GM12878 (cell line): ENCODE results near the gene MLXIPL. TPM values are rescaled to one million over a fixed set of nuclear protein-coding genes. Genes with fewer than 3 reads are reported as not detected.
A peak's percentile ranks its signal among the peaks of the same experiment; 100 is the strongest.

Experiments
- ATF7 ChIP-seq: fragments of 450-650 bp; IDR thresholded peaks from 2 replicates; pipeline ENCODE4 v1.6.1; 2016; ENCODE audit warnings: low read depth, mild to moderate bottlenecking
- BMI1 ChIP-seq: fragments of 450-650 bp; IDR thresholded peaks from 2 replicates; pipeline ENCODE4 v1.6.1; 2016; ENCODE audit warnings: mild to moderate bottlenecking, moderate library complexity, borderline replicate concordance
- BRCA1 ChIP-seq: IDR thresholded peaks from 2 replicates; pipeline ENCODE4 v1.6.1; 2011; ENCODE audit warnings: low read depth, low read length, improper control_type of control experiment
- CBFB ChIP-seq: IDR thresholded peaks from 2 replicates; pipeline ENCODE4 v1.6.1; 2016; ENCODE audit warnings: antibody characterized with exemption, low read depth
- CHD1 ChIP-seq: IDR thresholded peaks from 2 replicates; pipeline ENCODE4 v1.6.1; 2012; ENCODE audit warnings: low read depth, low read length, improper control_type of control experiment
- DPF2 ChIP-seq: fragments of 450-650 bp; IDR thresholded peaks from 2 replicates; pipeline ENCODE4 v1.6.1; 2017; ENCODE audit warnings: mild to moderate bottlenecking
- ESRRA ChIP-seq: IDR thresholded peaks from 2 replicates; pipeline ENCODE4 v1.6.1; 2012; ENCODE audit warnings: mild to moderate bottlenecking, low read length, improper control_type of control experiment
- FOXM1 ChIP-seq: IDR thresholded peaks from 2 replicates; pipeline ENCODE4 v1.6.1; 2012; ENCODE audit warnings: low read depth, mild to moderate bottlenecking, inconsistent platforms, low read length, moderate library complexity
- LARP7 ChIP-seq: fragments of 450-650 bp; IDR thresholded peaks from 2 replicates; pipeline ENCODE4 v1.6.1; 2017; ENCODE audit warnings: mild to moderate bottlenecking
- NFIC ChIP-seq: IDR thresholded peaks from 2 replicates; pipeline ENCODE4 v1.6.1; 2012; ENCODE audit warnings: low read depth, mild to moderate bottlenecking, inconsistent platforms, low read length, moderate library complexity
- NFXL1 ChIP-seq: fragments of 450-650 bp; IDR thresholded peaks from 2 replicates; pipeline ENCODE4 v1.6.1; 2017; ENCODE audit warnings: antibody characterized with exemption, mild to moderate bottlenecking, borderline replicate concordance
- NFYB ChIP-seq: IDR thresholded peaks from 2 replicates; pipeline ENCODE4 v1.6.1; 2011; ENCODE audit warnings: low read depth, mild to moderate bottlenecking, low read length, improper control_type of control experiment, moderate library complexity; ENCODE audit not compliant: insufficient read depth
- POU2F2 ChIP-seq: IDR thresholded peaks from 3 replicates; pipeline ENCODE4 v1.6.1; 2011; ENCODE audit warnings: low read depth, mild to moderate bottlenecking, low read length, borderline replicate concordance
- RAD21 ChIP-seq: IDR thresholded peaks from 2 replicates; pipeline ENCODE4 v1.6.1; 2011; ENCODE audit warnings: mild to moderate bottlenecking, low read depth, low read length, moderate library complexity; ENCODE audit not compliant: insufficient read depth
- RAD51 ChIP-seq: fragments of 450-650 bp; IDR thresholded peaks from 2 replicates; pipeline ENCODE4 v1.6.1; 2016; ENCODE audit warnings: moderate library complexity, mild to moderate bottlenecking, inconsistent platforms
- RELA ChIP-seq: fragments of 450-650 bp; IDR thresholded peaks from 2 replicates; pipeline ENCODE4 v1.8.0; 2014; ENCODE audit warnings: borderline replicate concordance; ENCODE audit not compliant: partially characterized antibody
- SMARCA5 ChIP-seq: fragments of 450-650 bp; IDR thresholded peaks from 2 replicates; pipeline ENCODE4 v1.6.1; 2017; ENCODE audit warnings: mild to moderate bottlenecking
- SREBF2 ChIP-seq: IDR thresholded peaks from 2 replicates; pipeline ENCODE4 v1.6.1; 2012; ENCODE audit warnings: mild to moderate bottlenecking, low read length
- TAF1 ChIP-seq: IDR thresholded peaks from 2 replicates; pipeline ENCODE4 v1.6.1; 2011; ENCODE audit warnings: mild to moderate bottlenecking, low read depth, low read length, borderline replicate concordance
- TCF3 ChIP-seq: IDR thresholded peaks from 2 replicates; pipeline ENCODE4 v1.6.1; 2012; ENCODE audit warnings: low read depth, mild to moderate bottlenecking, low read length, borderline replicate concordance; ENCODE audit not compliant: insufficient read depth
- ZSCAN29 ChIP-seq: fragments of 450-650 bp; IDR thresholded peaks from 2 replicates; pipeline ENCODE4 v1.6.1; 2017; ENCODE audit warnings: mild to moderate bottlenecking, moderate library complexity
- polyA plus RNA-seq, 11 experiments: library from polyadenylated mRNA; depleted of rRNA in 4 of 11; unstranded in 6 of 11; stranded (reverse) in 5 of 11; fragments of >200 nt; fragmentation: Nextera tagmentation in 4 of 11; fragmentation: Illumina TruSeq in 1 of 11; extraction: Ambion mirVana in 4 of 11; extraction: Trizol in 1 of 11; gene quantifications; 1 replicate in 1 of 11; 2 replicates in 10 of 11; pipeline versions ENCODE4 v1.2.1 to v1.2.3, GENCODE V29; 2011 to 2016; ENCODE audit warnings: inconsistent platforms in 2 of 11, missing spikeins in 2 of 11, low read depth in 1 of 11
- total RNA-seq, 4 experiments: library from RNA; depleted of rRNA in 3 of 4; stranded (reverse); fragments of >200 nt in 3 of 4; fragmentation: Illumina TruSeq in 1 of 4; extraction: Trizol in 1 of 4; gene quantifications; 2 replicates each; pipeline versions ENCODE4 v1.2.1 to v1.2.3, GENCODE V29; 2013 to 2021
- TF ChIP-seq, protein P1 (sequence below): IDR thresholded peaks from 2 replicates; pipeline ENCODE4 v1.6.1; 2012; ENCODE audit warnings: mild to moderate bottlenecking, low read depth, low read length
- TF ChIP-seq, protein P2 (sequence below): fragments of 450-650 bp; IDR thresholded peaks from 2 replicates; pipeline ENCODE4 v1.6.1; 2017; ENCODE audit warnings: low read depth, mild to moderate bottlenecking, moderate library complexity
- TF ChIP-seq, protein P3 (sequence below): fragments of 450-650 bp; IDR thresholded peaks from 2 replicates; pipeline ENCODE4 v1.6.1; 2017; ENCODE audit warnings: antibody characterized with exemption, mild to moderate bottlenecking, moderate library complexity

Gene MLXIPL
- total and polyA plus RNA-seq, 10 of the 15 experiments (the other 5 are each of a cell fraction or from before 2014, with no cell fraction given): 0.21 TPM; not detected in 9

DNA sequence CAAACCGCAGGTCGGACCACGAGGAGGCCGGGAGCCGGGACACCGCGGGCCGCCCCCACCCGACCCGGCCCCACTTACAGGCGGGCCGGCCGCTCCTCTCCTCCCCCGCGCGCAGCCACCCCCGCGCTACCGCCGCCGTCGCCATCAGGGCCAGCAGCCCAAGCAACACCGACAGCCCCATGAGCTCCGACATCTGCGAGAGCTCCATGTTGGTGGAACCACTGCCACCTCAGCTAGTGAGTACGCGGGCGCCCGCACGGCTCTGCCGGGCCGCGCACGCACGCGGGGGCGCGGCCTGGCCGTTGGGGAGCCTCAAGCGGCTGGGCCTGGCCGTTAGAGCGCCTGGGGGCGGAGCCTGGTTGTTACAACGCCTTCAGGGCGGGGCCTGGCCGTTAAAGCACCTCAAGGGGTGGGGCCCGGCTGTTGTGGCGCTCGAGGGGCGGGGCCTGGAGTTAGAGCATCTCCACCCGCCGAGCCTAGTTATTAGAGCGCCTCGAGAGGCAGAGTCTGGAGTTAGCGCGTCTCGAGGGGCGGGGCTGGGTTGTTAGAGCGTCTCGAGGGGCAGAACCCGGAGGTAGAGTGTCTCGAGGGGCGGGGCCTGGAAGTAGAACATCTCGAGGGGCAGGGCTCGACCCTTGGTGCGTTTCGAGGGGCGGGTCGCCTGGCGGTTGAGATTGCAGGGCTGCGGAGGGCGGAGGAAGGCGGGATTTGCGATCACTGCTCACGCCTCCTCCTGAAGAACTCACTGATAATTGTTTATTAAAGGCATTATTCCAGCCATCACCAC is 45.8 kb downstream of the MLXIPL start, which contains the start of gene TBL2 (continued):
- TF ChIP-seq, protein P1, sequence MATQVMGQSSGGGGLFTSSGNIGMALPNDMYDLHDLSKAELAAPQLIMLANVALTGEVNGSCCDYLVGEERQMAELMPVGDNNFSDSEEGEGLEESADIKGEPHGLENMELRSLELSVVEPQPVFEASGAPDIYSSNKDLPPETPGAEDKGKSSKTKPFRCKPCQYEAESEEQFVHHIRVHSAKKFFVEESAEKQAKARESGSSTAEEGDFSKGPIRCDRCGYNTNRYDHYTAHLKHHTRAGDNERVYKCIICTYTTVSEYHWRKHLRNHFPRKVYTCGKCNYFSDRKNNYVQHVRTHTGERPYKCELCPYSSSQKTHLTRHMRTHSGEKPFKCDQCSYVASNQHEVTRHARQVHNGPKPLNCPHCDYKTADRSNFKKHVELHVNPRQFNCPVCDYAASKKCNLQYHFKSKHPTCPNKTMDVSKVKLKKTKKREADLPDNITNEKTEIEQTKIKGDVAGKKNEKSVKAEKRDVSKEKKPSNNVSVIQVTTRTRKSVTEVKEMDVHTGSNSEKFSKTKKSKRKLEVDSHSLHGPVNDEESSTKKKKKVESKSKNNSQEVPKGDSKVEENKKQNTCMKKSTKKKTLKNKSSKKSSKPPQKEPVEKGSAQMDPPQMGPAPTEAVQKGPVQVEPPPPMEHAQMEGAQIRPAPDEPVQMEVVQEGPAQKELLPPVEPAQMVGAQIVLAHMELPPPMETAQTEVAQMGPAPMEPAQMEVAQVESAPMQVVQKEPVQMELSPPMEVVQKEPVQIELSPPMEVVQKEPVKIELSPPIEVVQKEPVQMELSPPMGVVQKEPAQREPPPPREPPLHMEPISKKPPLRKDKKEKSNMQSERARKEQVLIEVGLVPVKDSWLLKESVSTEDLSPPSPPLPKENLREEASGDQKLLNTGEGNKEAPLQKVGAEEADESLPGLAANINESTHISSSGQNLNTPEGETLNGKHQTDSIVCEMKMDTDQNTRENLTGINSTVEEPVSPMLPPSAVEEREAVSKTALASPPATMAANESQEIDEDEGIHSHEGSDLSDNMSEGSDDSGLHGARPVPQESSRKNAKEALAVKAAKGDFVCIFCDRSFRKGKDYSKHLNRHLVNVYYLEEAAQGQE: no peak
- TF ChIP-seq TAF1 (peak; percentile 94), BMI1 (no peak), LARP7 (peak; percentile 82; the same call in 1 of the 2 replicates), NFIC (no peak), POU2F2 (peak; percentile 61; the same call in 1 of the 3 replicates), RAD21 (peak; percentile 23; the same call in 1 of the 2 replicates), SMARCA5 (peak; percentile 89; the same call in 1 of the 2 replicates), ZSCAN29 (no peak), ESRRA (no peak), ATF7 (no peak), TCF3 (no peak), FOXM1 (no peak), RELA (peak; percentile 56), NFYB (no peak), CHD1 (no peak), CBFB (no peak), BRCA1 (no peak), NFXL1 (no peak), DPF2 (peak; percentile 76), SREBF2 (no peak), RAD51 (no peak)
- TF ChIP-seq, protein P2, sequence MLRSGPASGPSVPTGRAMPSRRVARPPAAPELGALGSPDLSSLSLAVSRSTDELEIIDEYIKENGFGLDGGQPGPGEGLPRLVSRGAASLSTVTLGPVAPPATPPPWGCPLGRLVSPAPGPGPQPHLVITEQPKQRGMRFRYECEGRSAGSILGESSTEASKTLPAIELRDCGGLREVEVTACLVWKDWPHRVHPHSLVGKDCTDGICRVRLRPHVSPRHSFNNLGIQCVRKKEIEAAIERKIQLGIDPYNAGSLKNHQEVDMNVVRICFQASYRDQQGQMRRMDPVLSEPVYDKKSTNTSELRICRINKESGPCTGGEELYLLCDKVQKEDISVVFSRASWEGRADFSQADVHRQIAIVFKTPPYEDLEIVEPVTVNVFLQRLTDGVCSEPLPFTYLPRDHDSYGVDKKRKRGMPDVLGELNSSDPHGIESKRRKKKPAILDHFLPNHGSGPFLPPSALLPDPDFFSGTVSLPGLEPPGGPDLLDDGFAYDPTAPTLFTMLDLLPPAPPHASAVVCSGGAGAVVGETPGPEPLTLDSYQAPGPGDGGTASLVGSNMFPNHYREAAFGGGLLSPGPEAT: no peak
- TF ChIP-seq, protein P3, sequence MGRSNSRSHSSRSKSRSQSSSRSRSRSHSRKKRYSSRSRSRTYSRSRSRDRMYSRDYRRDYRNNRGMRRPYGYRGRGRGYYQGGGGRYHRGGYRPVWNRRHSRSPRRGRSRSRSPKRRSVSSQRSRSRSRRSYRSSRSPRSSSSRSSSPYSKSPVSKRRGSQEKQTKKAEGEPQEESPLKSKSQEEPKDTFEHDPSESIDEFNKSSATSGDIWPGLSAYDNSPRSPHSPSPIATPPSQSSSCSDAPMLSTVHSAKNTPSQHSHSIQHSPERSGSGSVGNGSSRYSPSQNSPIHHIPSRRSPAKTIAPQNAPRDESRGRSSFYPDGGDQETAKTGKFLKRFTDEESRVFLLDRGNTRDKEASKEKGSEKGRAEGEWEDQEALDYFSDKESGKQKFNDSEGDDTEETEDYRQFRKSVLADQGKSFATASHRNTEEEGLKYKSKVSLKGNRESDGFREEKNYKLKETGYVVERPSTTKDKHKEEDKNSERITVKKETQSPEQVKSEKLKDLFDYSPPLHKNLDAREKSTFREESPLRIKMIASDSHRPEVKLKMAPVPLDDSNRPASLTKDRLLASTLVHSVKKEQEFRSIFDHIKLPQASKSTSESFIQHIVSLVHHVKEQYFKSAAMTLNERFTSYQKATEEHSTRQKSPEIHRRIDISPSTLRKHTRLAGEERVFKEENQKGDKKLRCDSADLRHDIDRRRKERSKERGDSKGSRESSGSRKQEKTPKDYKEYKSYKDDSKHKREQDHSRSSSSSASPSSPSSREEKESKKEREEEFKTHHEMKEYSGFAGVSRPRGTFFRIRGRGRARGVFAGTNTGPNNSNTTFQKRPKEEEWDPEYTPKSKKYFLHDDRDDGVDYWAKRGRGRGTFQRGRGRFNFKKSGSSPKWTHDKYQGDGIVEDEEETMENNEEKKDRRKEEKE: no peak
